Esophagus muscularis mucosa (tissue), 4 donors: ENCODE results near the gene TRIM68. TPM values are rescaled to one million over a fixed set of nuclear protein-coding genes. Genes with fewer than 3 reads are reported as not detected.
A peak's percentile ranks its signal among the peaks of the same experiment; 100 is the strongest.

Experiments
- DNase-seq: peaks from one replicate; pipeline ENCODE4 v3.0.0-alpha.2; 2017; ENCODE audit errors: extremely low spot score
- H3K27ac ChIP-seq, 4 donors: fragments of 200-600 bp; sonication (generic); replicated peaks in 1 of 4; 1 replicate in 3 of 4; 2 replicates in 1 of 4; pipeline ENCODE4 v1.5.1; 2016 to 2019; ENCODE audit warnings: mild to moderate bottlenecking in 1 of 4
- H3K27me3 ChIP-seq, 4 donors: fragments of 200-600 bp; sonication (generic); one replicate each; pipeline versions ENCODE4 v1.5.1 to v1.6.0; 2016 to 2019
- H3K36me3 ChIP-seq, 4 donors: fragments of 200-600 bp; sonication (generic); one replicate each; pipeline ENCODE4 v1.5.1; 2016 to 2019
- H3K4me1 ChIP-seq, 4 donors: fragments of 200-600 bp; sonication (generic); one replicate each; pipeline ENCODE4 v1.5.1; 2016 to 2019
- H3K4me3 ChIP-seq, 4 donors: fragments of 200-600 bp; sonication (generic); 1 replicate in 2 of 4; 2 replicates in 2 of 4; pipeline ENCODE4 v1.5.1; 2016 to 2019; ENCODE audit warnings: mild to moderate bottlenecking in 4 of 4, moderate library complexity in 1 of 4
- H3K9me3 ChIP-seq, 4 donors: fragments of 200-600 bp; sonication (generic); 1 replicate in 3 of 4; 2 replicates in 1 of 4; pipeline ENCODE4 v1.5.1; 2016 to 2019
- CTCF ChIP-seq, 3 experiments: fragments of 200-600 bp in 2 of 3; fragments of 450-650 bp in 1 of 3; sonication (generic) in 2 of 3; IDR thresholded peaks; one replicate each; pipeline ENCODE4 v1.5.1; 2017 to 2019; ENCODE audit warnings: antibody characterized with exemption in 3 of 3, mild to moderate bottlenecking in 2 of 3, moderate library complexity in 1 of 3
- EP300 ChIP-seq: sonication (generic); formaldehyde crosslinking; IDR thresholded peaks from one replicate; pipeline ENCODE4 v1.6.1; 2017; ENCODE audit warnings: antibody characterized with exemption
- POLR2A ChIP-seq: fragments of 450-650 bp; IDR thresholded peaks from one replicate; pipeline ENCODE4 v1.6.1; 2017; ENCODE audit warnings: antibody characterized with exemption, moderate library complexity, mild to moderate bottlenecking, low read depth
- POLR2AphosphoS5 ChIP-seq, 2 donors: sonication (generic); formaldehyde crosslinking; IDR thresholded peaks; one replicate each; pipeline ENCODE4 v1.6.1; 2017; ENCODE audit warnings: antibody characterized with exemption in 2 of 2
- WGBS: methylation state at CpG from one replicate; pipeline ENCODE4 v1.1.5; 2018; 5-methylcytosine and 5-hydroxymethylcytosine counted together
- intact Hi-C: fragments of 100-400 bp; cut with DNase I; formaldehyde crosslinking; loops from one replicate; pipeline ENCODE4 v1.15.1; 2023
- total RNA-seq, 4 donors: library from RNA; depleted of rRNA; stranded (reverse); fragments of >200 nt; gene quantifications; one replicate each; pipeline versions ENCODE4 v1.1.0 to v1.2.1, GENCODE V29; 2016

The TRIM68 gene
- total RNA-seq, 4 donors from 2014 or later: 8.8 to 16.8 (median 11.2) TPM

- Histone ChIP-seq H3K9me3 (no peaks in the 10 kb centered on the region), H3K27ac (no peak overlapping the region), H3K27me3 (no peaks in the 10 kb centered on the region), H3K4me3 (no peak overlapping the region), H3K36me3 (no peaks in the 10 kb centered on the region), H3K4me1 (no peaks in the 10 kb centered on the region)
- intact Hi-C loops: no loop called here
- no peak for TF ChIP-seq EP300
- TF ChIP-seq POLR2AphosphoS5 (IDR thresholded peaks at IDR 0.05): no peak
- no peak for TF ChIP-seq POLR2A
- no peak for TF ChIP-seq CTCF (IDR thresholded peaks at IDR 0.05)
- peak; percentile 39 for DNase-seq
- WGBS: 74% methylated on average over 9 of the region's 9 CpGs
Measured at GRCh38 chr11:4619514-4619913, 11.5 kb upstream of the TRIM68 start.

GRCh38 chr11:4615856-4616444 is 7.9 kb upstream of the TRIM68 start:
- TF ChIP-seq CTCF (IDR thresholded peaks at IDR 0.05) (no peak), POLR2AphosphoS5 (IDR thresholded peaks at IDR 0.05) (no peak), EP300 (no peak), POLR2A (no peak)
- Histone ChIP-seq H3K27me3 (no peaks in the 10 kb centered on the region), H3K4me1 (no peaks in the 10 kb centered on the region), H3K27ac (no peak overlapping the region), H3K9me3 (no peaks in the 10 kb centered on the region), H3K4me3 (no peak overlapping the region), H3K36me3 (no peaks in the 10 kb centered on the region)
- no peak for DNase-seq
- intact Hi-C loops: no loop called here

GRCh38 chr11:4611986-4612385 is 4.0 kb upstream of the TRIM68 start:
- no peak overlapping the region for H3K4me3 ChIP-seq
- H3K36me3 ChIP-seq: no peaks in the 10 kb centered on the region
- H3K27ac ChIP-seq: no peak overlapping the region
- WGBS: 92% methylated on average over 2 of the region's 2 CpGs
- H3K27me3 ChIP-seq: no peaks in the 10 kb centered on the region
- TF ChIP-seq POLR2AphosphoS5 (IDR thresholded peaks at IDR 0.05) (no peak), CTCF (IDR thresholded peaks at IDR 0.05) (no peak), POLR2A (no peak), EP300 (no peak)
- no peaks in the 10 kb centered on the region for H3K9me3 ChIP-seq
- no peak for DNase-seq
- intact Hi-C loops: no loop called here
- H3K4me1 ChIP-seq: peaks cover 7 to 13% (median 11%) of the 10 kb centered on the region in 4 donors

GRCh38 chr11:4610258-4610935 is 2.4 kb upstream of the TRIM68 start:
- no peaks in the 10 kb centered on the region for H3K27me3 ChIP-seq
- H3K36me3 ChIP-seq: peaks cover 0 to 2% (median under 1%) of the 10 kb centered on the region in 4 donors
- no peak for DNase-seq
- TF ChIP-seq CTCF (IDR thresholded peaks at IDR 0.05): no peak
- TF ChIP-seq POLR2A: no peak
- no peak for TF ChIP-seq POLR2AphosphoS5 (IDR thresholded peaks at IDR 0.05)
- no peak for TF ChIP-seq EP300
- WGBS: 31% methylated on average over 3 of the region's 3 CpGs
- H3K4me1 ChIP-seq: peaks cover 16 to 29% (median 21%) of the 10 kb centered on the region in 4 donors
- peak overlapping the region; percentile 5 to 35 (median 14) for H3K4me3 ChIP-seq
- H3K27ac ChIP-seq: peak overlapping the region in 2 of 4 donors; percentile 12 to 30
- intact Hi-C loops: no loop called here
- H3K9me3 ChIP-seq: no peaks in the 10 kb centered on the region
